OCI-M2 (cell line): ENCODE data around the gene TSPAN5.
"Not testable (repeated sequence)": the region's sequence is repeated elsewhere in the genome, so short reads cannot be mapped to it uniquely, and the experiment has no call there.

Experiments
- DNase-seq: peaks from one replicate; lab custom pipeline; 2025; ENCODE audit not compliant: unreplicated experiment; lab: John Stamatoyannopoulos, UW

Gene TSPAN5

DNA sequence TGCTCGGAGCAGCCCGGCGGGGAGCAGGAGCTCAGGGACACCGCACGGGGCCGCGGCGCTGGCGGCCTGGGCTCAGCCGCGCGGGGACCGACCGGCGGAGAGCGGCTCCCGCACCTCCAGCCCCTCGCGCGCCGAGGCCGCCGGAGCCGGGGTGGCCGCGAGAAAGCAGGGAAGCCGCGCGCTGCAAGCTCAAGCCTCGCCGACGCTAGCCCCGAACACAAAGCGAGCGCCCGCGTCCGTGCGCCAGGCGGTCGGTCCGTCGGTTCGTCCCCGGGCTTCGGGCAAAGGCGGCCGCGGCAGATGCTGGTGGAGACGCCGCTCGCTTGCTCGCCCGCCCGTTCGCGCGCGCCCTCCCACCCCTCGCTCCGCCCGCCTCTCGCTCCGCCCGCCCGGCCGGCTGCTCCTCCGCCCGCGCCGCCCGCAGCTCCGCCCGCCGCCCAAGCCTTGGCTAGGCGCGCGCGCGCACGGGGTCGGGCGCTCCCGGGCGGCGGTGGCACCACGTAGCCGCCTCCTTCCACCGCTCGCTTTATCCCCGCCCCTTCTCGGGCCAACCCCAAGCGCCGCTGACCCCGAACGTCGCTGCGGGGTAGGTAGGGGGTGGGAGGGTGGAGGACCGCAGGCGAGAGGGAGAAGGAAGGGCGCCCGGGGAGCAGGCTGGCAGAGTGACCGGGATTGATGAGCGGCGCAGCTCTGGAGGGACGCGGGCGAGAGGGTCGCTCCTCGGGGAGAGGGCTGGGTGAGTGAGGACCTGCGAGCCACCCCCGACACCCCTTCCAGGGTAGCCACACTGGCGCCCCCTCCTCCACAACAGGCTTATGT is at the start of gene TSPAN5:
TSPAN5 (minus strand) TSS at position 325 of the 819 bp plus-strand sequence.
- DNase-seq = no peak

DNA sequence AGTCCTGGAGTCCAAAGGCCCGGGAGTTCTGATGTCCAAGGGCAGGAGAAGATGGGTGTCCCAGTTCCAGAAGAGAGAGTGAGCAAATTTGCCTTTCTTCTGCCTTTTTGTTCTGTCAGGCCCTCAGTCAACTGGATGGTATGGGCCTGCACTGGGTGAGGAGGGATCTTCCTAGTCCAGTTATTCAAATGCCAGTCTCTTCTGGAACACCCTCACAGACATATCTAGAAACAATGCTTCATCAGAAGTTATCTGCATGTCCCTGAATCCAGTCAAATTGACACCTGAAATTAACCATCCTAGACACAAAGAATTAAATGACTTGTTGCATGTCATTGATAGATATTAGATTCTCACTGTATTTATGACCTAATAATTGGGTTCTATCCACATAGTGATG is 48.5 kb upstream of the TSPAN5 start:
- no peak for DNase-seq

DNA sequence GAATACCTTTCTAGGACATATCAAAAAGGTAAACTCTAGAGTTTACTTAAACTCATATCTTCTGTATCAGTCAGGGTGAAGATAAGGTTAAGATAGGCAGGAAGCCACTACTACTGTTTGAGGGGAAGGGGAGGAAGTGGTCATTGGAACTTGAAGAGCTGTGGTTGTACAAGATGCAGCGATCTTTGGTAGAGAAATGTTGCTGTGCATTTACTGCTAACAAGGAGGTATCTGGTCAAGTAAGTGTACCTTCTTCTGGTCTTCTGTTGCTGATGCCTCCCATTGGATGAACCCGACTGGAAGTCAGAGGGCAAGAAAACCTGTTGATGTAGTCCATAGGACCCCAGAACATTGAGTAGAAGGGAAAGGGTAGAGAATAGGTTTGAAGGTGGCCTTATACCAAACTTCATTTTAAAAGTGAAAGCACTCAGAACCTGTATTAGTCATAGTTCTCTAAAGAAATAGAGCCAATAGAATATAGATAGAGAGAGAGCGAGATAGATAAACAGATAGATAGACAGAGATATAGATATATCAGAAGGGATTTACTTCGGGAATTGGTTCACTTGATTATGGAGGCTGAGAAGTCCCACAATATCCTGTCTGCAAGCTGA is 47.9 kb upstream of the TSPAN5 start:
- no peak for DNase-seq

DNA sequence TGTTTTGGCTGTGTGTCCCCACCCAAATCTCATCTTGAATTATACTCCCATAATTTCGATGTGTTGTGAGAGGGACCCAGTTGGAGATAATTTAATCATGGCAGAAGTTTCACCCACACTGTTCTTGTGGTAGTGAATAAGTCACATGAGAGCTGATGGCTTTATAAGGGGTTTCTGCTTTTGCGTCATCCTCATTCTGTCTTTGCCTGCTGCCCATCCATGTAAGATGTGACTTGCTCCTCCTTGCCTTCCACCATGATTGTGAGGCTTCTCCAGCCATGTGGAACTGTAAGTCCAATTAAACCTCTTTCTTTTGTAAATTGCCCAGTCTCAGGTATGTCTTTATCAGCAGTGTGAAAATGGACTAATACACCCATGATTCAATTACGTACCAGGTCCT is 47.2 kb upstream of the TSPAN5 start:
- DNase-seq = not testable (repeated sequence)

DNA sequence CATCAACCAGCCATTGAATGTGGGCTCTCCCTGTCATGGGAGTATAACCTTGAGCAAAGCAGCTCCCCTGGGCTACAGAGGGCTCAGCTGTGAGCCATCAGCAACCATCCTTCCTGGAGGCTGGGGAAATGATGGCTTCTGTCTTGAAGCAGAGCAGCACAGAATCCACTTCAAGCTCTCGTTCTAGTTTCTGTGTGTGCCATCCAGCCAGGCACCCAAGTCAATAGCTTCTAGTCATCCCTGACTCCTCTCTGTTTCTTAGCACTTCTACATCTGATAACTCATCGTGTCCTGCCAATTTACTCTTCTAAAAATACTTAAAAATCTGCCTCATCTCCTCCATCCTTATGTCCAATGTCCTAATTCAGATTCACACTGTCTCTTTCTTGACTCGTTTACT is 42.2 kb upstream of the TSPAN5 start:
- no peak for DNase-seq

DNA sequence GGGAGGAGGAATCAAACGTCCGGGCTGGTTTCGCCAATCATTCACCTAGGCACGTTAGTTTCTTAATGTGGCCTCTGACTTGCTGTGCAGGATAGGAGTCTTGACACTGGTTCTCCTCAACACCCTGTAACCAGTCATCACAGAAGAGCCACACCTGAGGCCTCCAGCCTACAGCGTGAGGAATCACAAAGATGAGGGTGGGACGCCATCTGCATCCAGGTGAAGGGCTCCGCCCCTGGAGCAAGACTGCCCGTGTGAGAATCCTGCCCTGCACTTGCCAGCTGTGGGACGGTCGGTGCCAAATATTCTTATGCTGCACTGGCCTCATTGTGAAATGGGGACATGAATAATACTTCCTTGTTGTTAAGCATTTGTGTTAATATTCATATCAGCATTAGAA is 35.7 kb upstream of the TSPAN5 start:
- no peak for DNase-seq

DNA sequence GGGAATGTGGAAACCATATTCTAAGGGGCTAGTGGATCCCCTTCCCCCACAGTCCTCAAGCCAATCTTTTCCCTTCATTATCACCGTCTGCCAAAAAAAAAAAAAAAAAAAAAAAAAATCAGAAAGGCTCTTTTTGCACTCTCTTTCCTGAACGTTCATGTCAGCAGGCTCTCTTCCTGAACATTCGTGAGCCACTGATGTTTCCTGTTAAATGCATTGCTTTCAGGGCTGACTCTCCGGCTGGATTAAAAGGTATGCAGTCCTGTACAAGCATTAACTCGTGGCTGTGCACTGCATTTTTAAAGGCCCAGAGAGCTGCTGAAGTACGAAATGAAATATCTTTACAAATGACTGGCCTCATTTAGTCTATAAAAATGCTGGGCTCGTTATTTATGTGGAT is 34.0 kb upstream of the TSPAN5 start:
- DNase-seq = no peak

DNA sequence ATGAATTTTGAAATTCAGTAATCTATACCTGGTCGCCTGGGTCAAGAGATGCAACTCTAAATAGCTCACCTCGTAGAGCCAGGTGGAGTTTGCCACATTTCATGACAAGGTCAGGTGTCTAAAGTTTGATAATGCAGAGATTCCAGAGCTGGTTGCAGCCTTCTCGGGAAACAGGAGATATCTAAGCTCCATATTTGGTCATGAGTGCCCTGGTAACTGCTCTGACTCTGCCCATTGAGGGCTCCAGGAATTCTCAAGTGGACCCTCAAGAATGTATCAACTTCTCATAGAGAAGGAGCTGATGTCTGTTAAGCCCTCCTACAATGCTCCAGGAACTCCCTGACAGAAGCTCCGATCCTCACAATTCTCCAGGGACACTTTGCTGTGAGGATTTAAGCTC is 33.2 kb upstream of the TSPAN5 start:
- DNase-seq = no peak

DNA sequence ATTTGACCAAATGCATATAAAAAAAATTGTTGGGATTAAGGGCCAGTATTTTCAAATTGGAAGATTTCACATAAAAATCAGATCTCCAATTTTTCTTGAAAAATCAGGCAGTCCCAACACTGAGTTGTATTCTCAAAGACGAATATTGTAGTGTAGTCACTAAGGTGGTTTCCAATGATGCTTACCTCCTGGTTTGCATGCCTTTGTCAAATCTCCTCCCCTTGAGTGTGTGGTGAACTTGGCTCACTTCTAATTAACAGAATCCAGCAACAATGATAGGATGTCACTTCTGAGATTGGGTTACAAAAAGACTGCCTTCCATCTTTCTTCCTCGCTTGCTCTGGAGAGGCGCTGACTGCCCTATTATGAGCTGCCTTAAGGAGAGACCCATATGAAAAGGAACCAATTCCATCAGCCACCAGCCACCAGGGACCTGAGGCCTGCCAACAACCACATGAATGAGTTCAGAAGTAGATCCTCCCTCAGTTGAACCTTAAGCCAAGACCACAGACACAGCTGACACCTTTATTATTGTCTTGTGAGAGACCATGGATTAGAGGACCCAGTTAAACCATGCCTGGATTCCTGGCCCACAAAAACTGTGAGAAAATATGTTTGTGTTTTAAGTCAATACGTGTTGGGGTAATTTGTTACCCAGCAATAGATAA is 31.2 kb upstream of the TSPAN5 start:
- DNase-seq = no peak

DNA sequence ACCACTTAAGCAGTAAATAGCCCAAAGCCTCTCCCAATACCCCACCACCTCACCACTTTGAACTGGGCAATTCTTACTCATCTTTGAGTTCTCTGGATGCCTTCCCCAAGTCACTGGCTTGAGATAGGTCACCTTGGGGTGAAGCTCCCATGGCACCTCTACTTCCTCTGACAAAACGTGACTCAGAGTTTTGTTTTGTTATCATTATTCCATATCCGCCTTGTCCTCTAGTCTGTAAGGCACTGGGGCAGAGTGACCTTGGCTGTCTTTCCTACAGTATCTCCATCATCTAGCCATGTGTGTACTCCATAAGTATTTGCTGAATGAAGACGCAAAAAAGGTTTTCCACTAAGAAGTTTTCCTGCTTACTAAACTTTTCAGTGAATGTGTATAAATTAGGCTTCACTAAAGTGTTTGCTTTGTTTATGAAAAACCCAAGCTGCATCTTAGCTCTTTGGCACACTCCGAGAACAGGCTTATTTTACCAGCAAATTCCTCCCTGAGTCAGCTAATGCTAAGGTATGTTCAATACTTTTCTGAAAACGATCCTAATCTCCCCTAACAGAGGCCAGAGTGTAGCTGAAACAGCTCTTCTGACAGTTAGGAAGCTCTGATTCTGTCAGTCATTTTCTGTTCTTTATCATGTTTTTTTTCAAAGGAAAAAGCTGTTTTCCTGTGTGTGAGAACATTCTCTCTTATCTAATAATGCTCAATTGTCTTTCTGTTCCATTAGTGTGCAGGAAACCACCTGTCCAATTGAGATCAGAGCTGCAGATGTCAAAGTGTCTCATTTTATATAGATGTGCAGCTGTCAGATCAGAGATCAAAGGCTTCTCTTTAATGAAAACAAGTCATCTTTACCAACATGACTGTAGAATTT is 30.2 kb upstream of the TSPAN5 start:
- no peak for DNase-seq

DNA sequence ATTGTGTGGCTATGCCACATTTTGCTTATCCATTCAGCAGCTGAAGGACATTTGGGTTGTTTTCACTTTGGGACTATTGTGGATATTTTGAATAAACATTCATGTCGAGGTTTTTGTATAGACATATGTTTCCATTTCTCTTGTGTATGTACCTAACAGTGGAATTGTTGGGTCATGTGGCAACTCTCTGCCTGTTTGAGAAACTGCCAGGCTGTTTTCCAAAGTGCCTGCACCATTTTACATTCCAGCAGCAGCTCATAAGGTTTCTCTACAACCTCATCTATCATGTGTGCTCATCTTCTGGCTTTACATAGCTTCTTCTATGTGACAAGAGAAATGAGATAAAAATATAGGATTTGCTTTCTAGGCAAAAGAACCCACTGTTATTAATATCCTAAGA is 29.5 kb upstream of the TSPAN5 start:
- no peak for DNase-seq

DNA sequence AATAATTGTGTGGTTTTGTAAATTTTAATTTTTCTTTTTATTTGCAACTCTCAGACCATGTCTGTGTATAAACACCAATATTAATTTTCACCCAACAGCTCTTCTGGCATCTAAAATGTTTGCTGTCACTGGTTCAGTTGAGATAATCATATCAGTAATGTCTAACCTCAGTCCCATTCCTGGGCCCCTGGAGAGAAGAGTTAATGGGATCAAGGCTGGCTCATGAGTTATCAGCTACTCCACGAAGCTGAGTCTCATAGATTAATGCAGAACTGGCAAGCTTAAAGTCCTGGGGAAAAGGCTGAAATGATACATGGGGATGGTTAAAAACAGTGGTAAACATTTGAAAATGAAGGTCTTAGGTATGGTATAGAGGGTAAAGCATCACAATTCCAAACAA is 28.4 kb upstream of the TSPAN5 start:
- peak; percentile 12 for DNase-seq

DNA sequence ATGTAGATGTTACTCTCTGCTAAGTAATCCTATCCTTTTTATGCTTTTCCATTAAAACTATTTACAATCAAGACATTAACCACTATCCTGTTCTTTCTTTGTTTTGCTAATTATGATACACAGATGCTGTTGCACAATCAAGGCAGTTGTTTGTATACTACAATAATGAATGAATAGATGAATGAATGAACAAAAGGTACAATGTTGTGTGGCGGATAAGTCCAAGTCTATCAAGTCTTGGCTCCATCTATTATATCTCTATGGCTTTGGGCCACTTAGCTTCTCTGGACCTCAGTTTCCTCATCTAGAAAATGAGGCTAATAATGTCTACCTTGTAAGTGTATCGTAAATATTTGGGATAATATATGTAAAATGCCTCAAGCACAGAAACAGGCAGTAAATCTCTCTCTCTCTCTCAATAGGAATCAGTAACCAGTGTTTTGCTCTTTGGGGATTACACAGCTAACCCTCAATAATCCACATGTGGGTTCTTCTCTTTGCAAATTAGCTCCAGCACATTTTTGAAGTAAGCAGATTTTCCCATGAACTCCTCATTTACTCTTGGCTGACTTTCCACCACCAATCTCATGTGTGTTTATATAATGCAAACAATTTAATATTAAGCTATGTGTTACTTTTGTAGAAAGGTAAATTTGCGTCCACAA is 27.8 kb upstream of the TSPAN5 start:
- no peak for DNase-seq

DNA sequence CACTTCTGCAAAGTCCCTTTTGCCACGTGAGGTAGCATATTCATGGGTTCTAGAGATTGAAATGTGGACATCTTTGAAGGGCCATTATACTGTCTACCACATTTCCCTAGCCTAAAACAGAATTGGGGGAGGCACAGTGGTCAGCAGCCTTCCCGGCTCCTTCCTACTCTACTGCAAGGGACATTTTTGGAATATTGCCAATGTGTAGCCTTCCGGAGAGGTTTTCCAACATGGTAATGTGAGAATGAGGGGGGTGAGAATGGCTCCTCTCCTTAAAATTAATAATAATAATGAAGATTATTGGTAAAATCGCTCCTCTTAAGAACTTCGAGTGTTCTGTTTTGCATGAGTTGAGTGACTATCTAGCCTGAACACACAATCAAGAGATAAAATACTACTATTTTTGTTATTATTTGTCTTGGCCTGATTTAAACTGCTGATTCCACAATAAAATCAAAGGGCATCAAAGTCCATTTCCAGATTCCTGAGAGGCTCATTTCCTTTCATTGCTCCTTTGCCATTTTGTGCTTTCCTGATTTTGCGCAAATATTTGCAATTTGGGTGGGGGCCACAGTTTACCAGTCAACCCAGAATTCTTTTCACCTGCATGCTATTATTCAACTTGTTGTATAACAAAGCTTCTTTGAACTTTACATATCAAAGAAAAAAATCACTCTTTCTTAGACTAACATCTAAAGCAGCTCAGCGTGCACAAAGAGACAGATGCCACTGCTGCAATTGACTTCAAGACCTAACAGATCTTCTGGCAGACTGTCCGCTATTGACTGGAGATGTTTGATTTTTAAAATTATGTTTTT is 27.0 kb upstream of the TSPAN5 start:
- no peak for DNase-seq

DNA sequence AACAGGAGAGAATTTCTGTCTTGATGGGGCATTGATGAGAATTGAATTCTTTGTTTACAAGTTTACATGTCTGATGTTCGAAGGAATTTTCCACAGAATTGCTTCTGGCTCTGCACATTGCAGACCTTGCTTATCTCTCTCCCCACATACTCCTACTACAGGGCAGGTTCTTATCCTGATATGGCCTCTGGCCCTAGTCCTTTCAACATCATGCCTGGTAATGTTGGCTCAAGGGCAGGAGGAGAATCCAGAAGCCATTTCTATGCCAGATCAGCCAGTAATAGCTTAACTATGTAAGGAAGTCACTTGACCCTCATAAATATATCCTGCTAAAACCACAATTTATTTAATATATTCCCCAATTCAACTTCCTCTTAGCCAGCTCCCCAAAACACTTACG is 24.3 kb upstream of the TSPAN5 start:
- peak; percentile 50 for DNase-seq

DNA sequence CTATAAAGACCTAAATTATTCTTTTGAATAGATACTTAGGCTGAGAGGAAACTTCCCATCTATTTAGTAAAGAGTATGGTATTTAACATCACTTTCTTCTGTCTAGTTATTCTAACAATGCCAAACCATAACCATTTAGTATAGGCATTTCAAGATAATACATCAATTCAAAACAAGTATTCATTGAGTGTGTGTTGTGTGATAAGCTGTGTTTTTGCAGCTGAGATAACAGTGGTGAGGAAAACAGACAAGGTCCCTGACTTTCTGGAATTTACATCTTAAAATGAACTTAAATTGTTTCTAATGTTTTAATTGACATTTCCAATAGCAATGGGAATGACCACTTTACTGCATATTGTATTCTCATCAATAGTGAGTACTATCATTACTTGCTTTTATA is 22.4 kb upstream of the TSPAN5 start:
- DNase-seq = no peak

DNA sequence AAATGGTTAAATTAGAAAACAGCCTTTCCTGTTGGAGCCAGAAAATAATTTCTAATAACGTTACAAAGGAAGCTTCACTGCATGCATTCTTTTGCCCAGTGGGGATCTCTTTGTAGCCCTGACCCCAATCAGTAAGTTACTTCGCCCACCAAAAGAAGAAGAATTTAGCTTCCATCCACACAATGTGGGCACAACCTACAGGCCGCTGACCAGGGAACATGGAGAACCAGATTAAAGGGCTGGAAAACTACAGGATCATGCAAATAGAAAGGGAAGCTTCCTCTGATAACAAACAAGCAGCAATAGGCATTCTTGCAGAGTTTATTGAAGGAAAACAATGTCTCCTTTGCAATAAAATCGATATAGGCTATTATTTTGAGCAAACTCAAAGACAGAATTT is 21.3 kb upstream of the TSPAN5 start:
- no peak for DNase-seq

DNA sequence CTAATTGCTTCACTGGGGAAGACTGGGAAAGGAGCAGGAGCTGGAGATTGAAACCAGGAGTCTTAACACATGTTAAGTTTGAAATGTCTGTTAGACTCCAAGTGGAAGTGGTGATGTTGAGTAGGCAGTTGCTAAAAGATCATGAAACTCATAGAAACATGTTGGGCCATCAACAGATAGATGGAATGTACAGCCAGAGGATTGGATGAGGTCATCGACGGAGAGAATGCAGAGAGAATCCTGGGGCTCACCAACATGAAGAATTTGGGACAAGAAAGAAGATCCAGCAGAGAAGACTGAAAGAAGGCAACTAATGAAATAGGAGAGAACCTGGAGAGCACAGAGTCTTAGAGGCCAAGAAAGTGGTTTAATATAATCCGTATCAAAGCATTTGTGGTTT is 19.4 kb upstream of the TSPAN5 start:
- no peak for DNase-seq

DNA sequence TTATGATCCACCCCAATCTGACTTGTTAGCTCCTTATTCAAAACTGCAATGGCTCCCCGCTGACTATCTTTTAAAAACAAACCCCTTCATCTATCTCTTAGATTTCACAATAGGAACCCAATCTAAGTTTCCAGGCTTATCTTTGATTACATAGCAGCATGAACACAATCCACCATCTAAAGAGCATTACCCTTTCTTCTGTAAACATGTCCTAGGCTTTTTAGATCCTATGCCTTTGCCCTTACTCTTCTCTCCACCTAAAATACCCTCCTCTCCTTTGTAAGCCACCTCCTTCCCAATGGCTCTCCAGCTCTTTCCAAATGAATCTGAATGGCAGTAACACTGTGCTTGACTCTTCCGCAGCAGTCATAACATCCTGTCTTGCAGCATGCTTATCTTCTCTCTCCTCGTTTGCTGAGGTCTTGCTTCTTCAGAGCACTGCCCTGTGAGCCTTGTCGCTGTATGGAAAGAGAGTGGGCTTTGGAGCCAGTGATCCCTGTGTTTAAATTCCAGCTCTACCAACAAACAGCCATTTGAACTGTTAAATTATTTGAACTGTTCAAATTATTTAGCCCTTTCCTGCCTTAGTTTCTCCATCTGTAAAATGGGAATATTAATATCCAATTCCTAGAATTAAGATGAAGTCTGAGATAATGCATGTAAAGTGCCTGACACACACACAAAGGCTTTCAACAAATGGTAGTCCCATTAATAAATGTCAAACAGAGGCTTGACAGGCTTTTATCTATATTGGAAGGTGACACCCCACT is 16.2 kb upstream of the TSPAN5 start:
- DNase-seq = no peak
